SU-DHL-6 (cell line): ENCODE data around the gene TNFRSF19.

Experiments used
- CTCF ChIP-seq: fragments of 200-600 bp; sonication (generic); IDR thresholded peaks from one replicate; pipeline ENCODE4 v1.5.1; 2017; ENCODE audit warnings: antibody characterized with exemption, mild to moderate bottlenecking, low read length, moderate library complexity; ENCODE audit not compliant: insufficient read depth, poor library complexity, severe bottlenecking
- EZH2phosphoT487 ChIP-seq: fragments of 200-600 bp; sonication (generic), shearing (Covaris generic); conservative IDR thresholded peaks from 2 replicates; pipeline ENCODE4 v1.6.1; 2018; ENCODE audit warnings: mild to moderate bottlenecking, antibody characterized with exemption, low read length, moderate library complexity, mixed read lengths

GRCh38 chr13:23685416-23685815, 115.2 kb downstream of the TNFRSF19 start:
- no peak for TF ChIP-seq CTCF
- TF ChIP-seq EZH2phosphoT487, result no peak
